Sigmoid colon (tissue), 7 donors: ENCODE results near the gene KRTAP5-9. TPM values are rescaled to one million over a fixed set of nuclear protein-coding genes. Genes with fewer than 3 reads are reported as not detected.
"Not testable (repeated sequence)": the region's sequence is repeated elsewhere in the genome, so short reads cannot be mapped to it uniquely, and the experiment has no call there.

ENCODE experiments used
- DNase-seq: peaks from one replicate; pipeline ENCODE4 v3.0.0-alpha.2; 2019
- H3K27ac ChIP-seq, 4 donors: fragments of 200-600 bp; sonication (generic); one replicate each; pipeline ENCODE4 v1.5.1; 2016 to 2019; ENCODE audit warnings: mild to moderate bottlenecking in 1 of 4
- H3K27me3 ChIP-seq, 3 donors: fragments of 200-600 bp; sonication (generic); one replicate each; pipeline ENCODE4 v1.5.1; 2019; ENCODE audit warnings: mild to moderate bottlenecking in 1 of 3
- H3K36me3 ChIP-seq, 4 donors: fragments of 200-600 bp; sonication (generic); one replicate each; pipeline ENCODE4 v1.5.1; 2016 to 2019
- H3K4me1 ChIP-seq, 4 donors: fragments of 200-600 bp; sonication (generic); one replicate each; pipeline ENCODE4 v1.5.1; 2017 to 2019
- H3K4me3 ChIP-seq, 4 donors: fragments of 200-600 bp; sonication (generic); one replicate each; pipeline ENCODE4 v1.5.1; 2017 to 2019; ENCODE audit warnings: mild to moderate bottlenecking in 2 of 4, moderate library complexity in 1 of 4
- H3K9me3 ChIP-seq, 4 donors: fragments of 200-600 bp in 3 of 4; sonication (generic) in 3 of 4; one replicate each; pipeline versions ENCODE4 v1.5.1 to v1.6.1; 2013 to 2019
- CTCF ChIP-seq, 4 experiments: fragments of 450-650 bp in 3 of 4; fragments of 200-600 bp in 1 of 4; IDR thresholded peaks; one replicate each; pipeline ENCODE4 v1.5.1; 2016 to 2019; ENCODE audit warnings: antibody characterized with exemption in 4 of 4, mild to moderate bottlenecking in 3 of 4, moderate library complexity in 2 of 4
- EP300 ChIP-seq, 4 donors: sonication (generic); formaldehyde crosslinking; IDR thresholded peaks; one replicate each; pipeline ENCODE4 v1.6.1; 2017; ENCODE audit warnings: antibody characterized with exemption in 4 of 4
- POLR2A ChIP-seq, 2 donors: fragments of 450-650 bp; IDR thresholded peaks; one replicate each; pipeline ENCODE4 v1.6.1; 2016; ENCODE audit warnings: antibody characterized with exemption in 2 of 2, mild to moderate bottlenecking in 2 of 2, moderate library complexity in 2 of 2
- POLR2AphosphoS5 ChIP-seq, 4 donors: sonication (generic); formaldehyde crosslinking; IDR thresholded peaks; one replicate each; pipeline ENCODE4 v1.6.1; 2017; ENCODE audit warnings: antibody characterized with exemption in 4 of 4
- WGBS, 2 donors: extraction: QIAGEN DNeasy Blood & Tissue Kit; methylation state at CpG; one replicate each; pipeline ENCODE4 v1.1.7; 2013; 5-methylcytosine and 5-hydroxymethylcytosine counted together
- intact Hi-C: fragments of 100-400 bp; cut with DNase I; formaldehyde crosslinking; loops from one replicate; pipeline ENCODE4 v1.15.1; 2023
- polyA plus RNA-seq, 3 donors: library from polyadenylated mRNA; stranded (reverse); fragments of 200-250 nt; gene quantifications; one replicate each; pipeline ENCODE4 v1.2.3, GENCODE V29; 2013
- total RNA-seq, 4 donors: library from RNA; depleted of rRNA; stranded (reverse); fragments of >200 nt; gene quantifications; one replicate each; pipeline ENCODE4 v1.1.0, GENCODE V29; 2016
- donor health status: healthy with polysubstance abuse.
- donor health status: Bipolar disorder and iron deficiency.
- donor health status: healthy.

The KRTAP5-9 gene
- total and polyA plus RNA-seq, 7 donors, result 0.52 to 0.66 TPM; not detected in 5

DNA sequence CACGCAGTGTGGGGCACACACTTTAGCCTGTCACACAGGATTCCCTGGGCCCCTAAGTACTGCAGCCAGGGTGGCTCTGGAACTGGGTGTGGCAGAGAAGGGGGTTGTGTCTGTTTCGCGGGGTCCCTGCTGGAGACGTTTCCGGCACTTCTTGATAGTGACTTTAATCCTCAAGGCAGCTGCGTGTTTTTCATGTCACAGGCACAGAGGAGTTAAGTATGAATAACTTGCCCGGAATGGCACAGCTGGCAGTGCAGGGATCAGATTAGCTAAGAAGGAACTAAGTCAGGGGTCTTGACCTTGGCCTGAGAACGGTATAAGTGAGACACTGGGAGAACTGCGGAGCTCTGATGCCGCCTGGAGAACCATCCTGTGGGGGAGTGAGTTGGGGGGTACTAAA, 28.7 kb upstream of the KRTAP5-9 start:
- intact Hi-C loops, result no loop called here
- no peaks in the 10 kb centered on the region for H3K4me1 ChIP-seq
- H3K4me3 ChIP-seq, result no peak overlapping the region
- no peaks in the 10 kb centered on the region for H3K9me3 ChIP-seq
- no peak for DNase-seq
- no peak for TF ChIP-seq POLR2AphosphoS5 (IDR thresholded peaks at IDR 0.05)
- no peak for TF ChIP-seq POLR2A (IDR thresholded peaks at IDR 0.05)
- no peak for TF ChIP-seq EP300 (IDR thresholded peaks at IDR 0.05)
- TF ChIP-seq CTCF (IDR thresholded peaks at IDR 0.05), result no peak
- no peaks in the 10 kb centered on the region for H3K27me3 ChIP-seq
- no peak overlapping the region for H3K27ac ChIP-seq
- WGBS, 2 donors, result 85 to 91% methylated on average over 10 of the region's 10 CpGs
- no peaks in the 10 kb centered on the region for H3K36me3 ChIP-seq

- Histone ChIP-seq H3K36me3 (no peaks in the 10 kb centered on the region), H3K9me3 (no peaks in the 10 kb centered on the region), H3K4me1 (no peaks in the 10 kb centered on the region), H3K4me3 (no peak overlapping the region), H3K27me3 (no peaks in the 10 kb centered on the region), H3K27ac (no peak overlapping the region)
- 63 to 64% methylated on average over 3 of the region's 3 CpGs for WGBS, 2 donors
- no peak for TF ChIP-seq POLR2A (IDR thresholded peaks at IDR 0.05)
- TF ChIP-seq EP300 (IDR thresholded peaks at IDR 0.05), result no peak
- TF ChIP-seq POLR2AphosphoS5 (IDR thresholded peaks at IDR 0.05), result no peak
- no peak for TF ChIP-seq CTCF (IDR thresholded peaks at IDR 0.05)
- intact Hi-C loops, result no loop called here
- no peak for DNase-seq
These were observed 22.9 kb upstream of the KRTAP5-9 start for GRCh38 chr11:71525188-71525937.

DNA sequence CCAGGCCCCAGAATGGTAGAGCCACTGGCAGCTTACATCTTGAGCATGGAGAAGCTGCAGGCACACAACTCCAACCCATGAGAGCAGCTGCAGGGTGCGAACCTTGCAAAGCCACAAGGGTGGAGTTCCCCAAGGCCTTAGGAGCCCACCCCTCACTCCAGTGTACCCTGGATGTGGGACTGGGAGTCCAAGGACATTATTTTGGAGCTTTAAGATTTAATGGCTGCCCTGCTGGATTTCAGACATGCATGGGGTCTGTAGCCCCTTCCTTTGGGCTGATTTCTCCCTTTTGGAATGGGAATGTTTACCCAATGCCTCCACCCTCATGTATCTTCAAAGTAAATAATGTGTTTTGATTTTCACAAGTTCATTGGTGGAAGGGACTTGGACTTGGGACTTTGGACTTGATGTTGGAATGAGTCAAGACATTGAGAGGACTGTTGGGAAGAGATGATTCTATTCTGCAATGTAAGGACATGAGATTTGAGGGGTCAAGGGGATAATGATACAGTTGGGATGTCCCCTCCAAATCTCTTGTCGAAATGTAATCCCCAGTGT, 22.2 kb upstream of the KRTAP5-9 start:
- H3K27ac ChIP-seq, result no peak overlapping the region
- H3K4me1 ChIP-seq, result no peaks in the 10 kb centered on the region
- TF ChIP-seq CTCF (IDR thresholded peaks at IDR 0.05) (no peak), POLR2AphosphoS5 (IDR thresholded peaks at IDR 0.05) (no peak), EP300 (IDR thresholded peaks at IDR 0.05) (no peak), POLR2A (IDR thresholded peaks at IDR 0.05) (no peak)
- H3K36me3 ChIP-seq, result no peaks in the 10 kb centered on the region
- H3K27me3 ChIP-seq, result no peaks in the 10 kb centered on the region
- DNase-seq, result no peak
- intact Hi-C loops, result no loop called here
- no peak overlapping the region for H3K4me3 ChIP-seq
- H3K9me3 ChIP-seq, result no peaks in the 10 kb centered on the region
- WGBS, 2 donors, result 85 to 89% methylated on average over 2 of the region's 2 CpGs

DNA sequence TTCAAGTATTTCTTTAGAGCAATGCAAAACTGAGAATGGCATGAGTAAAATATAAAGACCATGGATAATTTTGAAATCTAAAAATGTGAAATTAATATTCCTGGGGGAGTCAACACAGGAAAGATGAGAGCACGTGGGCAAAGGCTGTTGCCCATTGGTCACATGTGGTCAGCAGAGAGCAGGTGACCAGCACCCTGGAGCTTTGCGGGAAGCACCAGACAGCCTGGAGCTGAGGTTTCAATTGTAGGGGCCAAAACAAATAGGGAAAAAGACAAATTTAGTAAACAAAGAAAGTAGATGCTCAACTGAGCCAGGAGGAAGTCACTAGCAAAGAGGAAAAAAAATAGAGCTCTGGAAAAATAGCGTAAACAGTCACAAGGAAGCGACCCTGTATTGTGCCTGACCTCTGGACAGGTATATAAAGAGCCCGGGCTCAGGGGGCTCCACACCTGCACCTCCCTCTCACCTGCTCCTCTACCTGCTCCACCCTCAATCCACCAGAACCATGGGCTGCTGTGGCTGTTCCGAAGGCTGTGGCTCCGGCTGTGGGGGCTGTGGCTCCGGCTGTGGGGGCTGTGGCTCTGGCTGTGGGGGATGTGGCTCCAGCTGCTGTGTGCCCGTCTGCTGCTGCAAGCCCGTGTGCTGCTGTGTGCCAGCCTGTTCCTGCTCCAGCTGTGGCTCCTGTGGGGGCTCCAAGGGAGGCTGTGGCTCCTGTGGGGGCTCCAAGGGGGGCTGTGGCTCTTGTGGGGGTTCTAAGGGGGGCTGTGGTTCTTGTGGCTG, 21.2 kb upstream of the KRTAP5-9 start, which contains the start of gene KRTAP5-7:
KRTAP5-7 (plus strand) TSS at position 472 of the 780 bp plus-strand sequence; CDS start at position 506, 34 bp downstream.
- H3K27ac ChIP-seq, H3K4me1 ChIP-seq, H3K4me3 ChIP-seq, H3K36me3 ChIP-seq, H3K27me3 ChIP-seq, DNase-seq, H3K9me3 ChIP-seq, intact Hi-C loops: not testable (repeated sequence)
- WGBS, 2 donors, result 17 to 43% methylated on average over 10 of the region's 10 CpGs

DNA sequence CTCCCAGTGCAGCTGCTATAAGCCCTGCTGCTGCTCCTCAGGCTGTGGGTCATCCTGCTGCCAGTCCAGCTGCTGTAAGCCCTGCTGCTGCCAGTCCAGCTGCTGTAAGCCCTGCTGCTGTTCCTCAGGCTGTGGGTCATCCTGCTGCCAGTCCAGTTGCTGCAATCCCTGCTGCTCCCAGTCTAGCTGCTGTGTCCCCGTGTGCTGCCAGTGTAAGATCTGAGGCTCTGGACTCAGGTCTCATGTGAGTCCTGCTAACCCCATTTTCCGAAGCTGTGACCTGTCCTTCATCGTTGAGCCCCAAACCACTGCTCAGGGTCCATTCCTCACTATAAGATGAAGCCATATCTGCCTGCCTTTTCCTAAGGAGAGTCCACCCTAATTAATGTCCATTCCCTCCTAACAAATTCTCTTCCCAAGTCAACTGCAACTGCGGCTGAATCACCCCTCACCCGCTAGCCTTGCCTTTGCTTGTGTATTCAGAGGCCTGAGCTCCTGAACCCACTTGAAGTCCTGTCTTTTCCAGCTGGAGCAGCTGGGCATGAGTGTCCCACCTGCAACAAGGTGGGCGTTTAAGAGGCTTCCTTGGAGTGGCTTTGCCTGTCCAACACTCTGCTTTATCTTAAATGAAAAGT, 20.5 kb upstream of the KRTAP5-9 start:
- no peak for DNase-seq
- H3K36me3 ChIP-seq, result no peaks in the 10 kb centered on the region

More for the DNA sequence above, 20.5 kb upstream of the KRTAP5-9 start:
- WGBS, 2 donors, result 87 to 91% methylated on average over 6 of the region's 6 CpGs
- no peak for TF ChIP-seq CTCF (IDR thresholded peaks at IDR 0.05)
- TF ChIP-seq POLR2A (IDR thresholded peaks at IDR 0.05), result no peak
- no peak for TF ChIP-seq EP300 (IDR thresholded peaks at IDR 0.05)
- no peak for TF ChIP-seq POLR2AphosphoS5 (IDR thresholded peaks at IDR 0.05)
- Histone ChIP-seq H3K9me3 (no peaks in the 10 kb centered on the region), H3K27ac (no peak overlapping the region), H3K27me3 (no peaks in the 10 kb centered on the region), H3K4me3 (no peak overlapping the region), H3K4me1 (no peaks in the 10 kb centered on the region)
- intact Hi-C loops, result no loop called here
